GM18507 (cell line): ENCODE measurements around the gene TRMT11.
"Not testable (repeated sequence)": the region's sequence is repeated elsewhere in the genome, so short reads cannot be mapped to it uniquely, and the experiment has no call there.

Source experiments
- DNase-seq: peaks from one replicate; pipeline ENCODE4 v3.0.0; 2011; ENCODE audit warnings: low read depth; ENCODE audit not compliant: insufficient read length; ENCODE audit errors: extremely low spot score
- FAIRE-seq: peaks from 2 replicates; lab custom pipeline; 2011; peaks lifted over from hg19 to GRCh38; lab: Jason Lieb, UNC

The TRMT11 gene

DNA sequence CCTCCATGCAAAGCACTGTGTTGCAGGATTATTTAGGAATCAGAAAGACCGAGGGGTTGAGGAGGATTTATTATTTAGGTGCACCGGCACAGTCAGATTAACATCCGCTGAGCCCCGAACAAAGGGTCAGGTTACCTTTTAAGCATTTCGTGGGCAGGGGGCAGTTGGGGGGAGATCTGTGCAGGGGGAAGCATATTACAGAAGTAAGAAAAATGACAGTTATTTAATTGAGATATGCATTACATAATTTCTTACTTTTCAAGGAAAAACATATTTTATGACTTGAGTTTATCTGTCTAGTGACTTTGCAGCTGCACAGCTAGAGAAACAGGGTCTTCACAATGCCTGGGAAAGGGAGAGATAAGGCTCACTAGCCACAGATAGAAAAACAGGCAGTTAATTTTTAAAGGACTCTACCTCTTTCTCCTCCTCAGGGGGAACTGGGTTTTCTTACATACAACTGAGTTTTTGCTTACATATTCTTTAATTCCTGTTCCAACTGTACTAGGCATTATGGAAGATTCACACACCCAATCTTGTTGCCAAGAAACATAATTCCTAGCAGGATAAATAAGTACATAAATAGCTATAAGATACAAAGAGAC, 31.5 kb upstream of the TRMT11 start:
- FAIRE-seq (no peak), DNase-seq (no peak)

DNA sequence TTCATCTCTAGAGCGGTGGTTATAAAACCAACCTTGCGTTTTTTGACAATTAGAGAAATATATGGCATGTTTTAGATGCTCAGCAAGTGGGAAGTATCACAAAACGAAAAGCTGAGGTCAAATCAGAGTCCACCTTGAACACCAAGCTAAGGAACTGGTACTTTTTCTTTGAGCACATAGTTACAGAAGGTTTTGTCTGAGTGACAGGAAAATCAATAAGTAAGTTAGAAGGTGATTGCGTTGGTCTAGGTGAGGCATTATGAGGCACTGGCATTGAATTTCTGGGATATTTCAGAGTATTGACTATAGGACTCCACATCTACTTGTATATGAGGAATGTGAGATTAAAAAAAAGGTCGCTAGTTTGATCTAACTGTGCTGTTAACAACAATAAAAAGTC, 30.4 kb upstream of the TRMT11 start:
- DNase-seq, result no peak
- no peak for FAIRE-seq

- FAIRE-seq, result peak; percentile 96
- peak; percentile 91 for DNase-seq
Observed at GRCh38 chr6:125956506-125957390, 29.6 kb upstream of the TRMT11 start, which contains the start of gene HINT3. Gene HINT3, plus strand, starts transcription at chr6:125956770. Its CDS starts 208 bp downstream, at chr6:125956978.

- FAIRE-seq, result no peak
- DNase-seq, result no peak
Observed at GRCh38 chr6:125957391-125957693, 29.0 kb upstream of the TRMT11 start.

DNA sequence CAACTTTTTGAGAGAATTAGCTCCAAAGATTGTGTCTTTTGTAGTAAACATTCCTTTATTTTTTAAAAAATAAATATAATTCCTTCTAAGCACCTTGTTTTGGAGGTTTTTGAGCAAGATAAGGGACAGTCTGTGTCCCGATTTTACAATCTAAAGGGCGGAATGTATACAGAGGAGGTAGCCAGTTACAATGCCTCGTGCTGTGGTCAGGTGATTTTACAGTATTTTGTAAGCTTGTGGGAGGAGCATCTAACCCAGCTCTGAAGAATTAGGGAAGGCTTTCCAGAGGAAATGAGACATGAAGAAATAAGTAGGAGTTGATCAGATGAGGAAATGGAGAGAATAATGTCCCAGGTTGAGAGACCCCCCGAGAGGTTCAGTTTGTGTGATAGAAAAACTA, 28.5 kb upstream of the TRMT11 start:
- DNase-seq (no peak), FAIRE-seq (no peak)

GRCh38 chr6:125959041-125959440, 27.3 kb upstream of the TRMT11 start:
- no peak for FAIRE-seq
- DNase-seq, result no peak

DNA sequence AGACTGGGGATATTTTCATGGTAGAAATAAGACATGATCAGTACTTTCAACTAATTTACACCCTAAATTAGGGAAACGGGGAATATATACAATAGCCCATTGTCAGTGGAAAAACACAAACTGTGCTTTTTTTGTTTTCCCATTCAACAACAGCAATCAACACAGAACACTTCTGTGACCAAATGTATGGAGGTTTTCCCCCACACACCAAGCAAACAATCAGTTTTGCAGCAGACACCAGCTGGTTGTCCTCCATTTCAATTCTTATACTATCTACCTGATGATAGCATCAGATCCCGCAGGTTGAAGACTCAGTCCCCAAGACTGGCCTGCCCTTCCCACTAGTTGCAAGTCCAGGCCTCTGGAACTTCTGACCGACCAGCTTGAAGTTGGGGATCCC, 25.2 kb upstream of the TRMT11 start:
- DNase-seq, result no peak
- FAIRE-seq, result no peak

GRCh38 chr6:125962900-125963497, 23.3 kb upstream of the TRMT11 start:
- DNase-seq (no peak), FAIRE-seq (no peak)

GRCh38 chr6:125963817-125964216, 22.5 kb upstream of the TRMT11 start:
- DNase-seq (no peak), FAIRE-seq (no peak)

- FAIRE-seq (peak; percentile 5), DNase-seq (no peak)
Observed at GRCh38 chr6:125966569-125966968, 19.8 kb upstream of the TRMT11 start.

DNA sequence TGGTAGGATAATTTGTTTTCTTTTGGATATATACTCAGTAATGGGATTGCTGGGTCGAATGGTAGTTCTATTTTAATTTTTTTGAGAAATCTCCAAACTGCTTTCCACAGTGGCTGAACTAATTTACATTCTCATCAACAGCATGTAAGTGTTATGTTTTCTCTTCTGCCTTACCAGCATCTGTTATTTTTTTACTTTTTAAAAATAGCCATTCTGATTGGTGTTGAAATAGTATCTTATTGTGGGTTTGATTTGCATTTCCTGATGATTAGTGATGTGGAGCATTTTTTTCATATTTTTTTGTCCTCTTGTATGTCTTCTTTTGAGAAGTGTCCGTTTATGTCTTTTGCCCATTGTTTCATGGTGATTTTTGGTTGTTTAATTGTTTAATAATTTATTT, 17.8 kb upstream of the TRMT11 start:
- FAIRE-seq (peak; percentile 67), DNase-seq (no peak)

GRCh38 chr6:125970760-125971159, 15.6 kb upstream of the TRMT11 start:
- DNase-seq, result no peak
- FAIRE-seq, result no peak

- not testable (repeated sequence) for DNase-seq, FAIRE-seq
Observed at GRCh38 chr6:125972478-125972877, 13.9 kb upstream of the TRMT11 start.

GRCh38 chr6:125974214-125974866, 12.0 kb upstream of the TRMT11 start:
- FAIRE-seq (peak; percentile 76), DNase-seq (no peak)

GRCh38 chr6:125979101-125979500, 7.2 kb upstream of the TRMT11 start:
- DNase-seq (no peak), FAIRE-seq (no peak)

DNA sequence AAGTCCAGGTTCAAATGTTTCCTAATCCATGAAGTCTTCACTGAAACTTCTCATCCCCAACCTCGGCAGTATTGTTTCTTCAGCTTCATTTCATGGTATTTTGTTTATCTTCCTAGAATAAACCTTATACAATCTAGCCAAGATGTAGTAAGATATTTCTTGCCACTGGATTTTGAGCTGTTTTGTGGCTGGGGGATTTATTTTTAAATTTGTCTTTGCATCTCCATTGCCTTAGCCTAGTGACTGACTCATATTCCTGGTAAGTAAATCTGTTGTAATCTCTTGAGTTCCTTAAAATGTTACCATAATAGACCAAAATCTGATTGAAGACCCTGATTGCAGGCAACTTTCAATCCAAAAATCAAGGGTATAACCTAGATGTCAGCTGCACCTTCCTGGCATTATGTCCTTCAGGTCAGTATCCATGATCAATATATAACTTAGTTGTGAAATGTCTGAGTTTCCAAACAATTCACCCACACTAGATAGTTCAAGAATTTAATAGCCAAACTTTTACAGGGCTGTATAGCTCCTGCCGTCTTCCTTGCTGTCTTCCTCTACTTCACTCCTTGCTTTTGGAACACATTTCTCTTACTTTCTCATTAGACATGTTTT, 4.7 kb upstream of the TRMT11 start:
- FAIRE-seq, result no peak
- DNase-seq, result no peak

- no peak for DNase-seq
- no peak for FAIRE-seq
Observed at GRCh38 chr6:125983246-125983945, 2.9 kb upstream of the TRMT11 start.

DNA sequence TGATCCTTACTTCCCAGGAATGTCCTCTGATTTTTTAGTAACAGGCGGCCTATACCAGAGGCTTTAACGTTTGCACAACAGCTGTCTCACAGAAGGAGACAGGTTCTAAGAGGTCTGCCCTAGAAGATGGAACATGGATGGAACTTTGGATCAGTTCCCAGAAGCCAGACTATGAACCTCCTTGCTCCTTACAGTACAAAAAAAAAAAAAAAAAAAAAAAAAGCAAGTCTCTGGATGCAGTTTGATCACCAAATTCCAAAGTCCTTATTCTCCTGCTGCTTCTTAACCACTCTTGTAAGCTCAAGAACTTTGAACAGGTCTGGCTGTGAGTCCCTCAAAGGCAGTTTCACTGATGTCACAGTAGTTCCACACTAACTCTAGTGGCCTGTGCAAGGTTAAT, 2.0 kb upstream of the TRMT11 start:
- DNase-seq, result no peak
- no peak for FAIRE-seq

- FAIRE-seq (no peak), DNase-seq (no peak)
Observed at GRCh38 chr6:125985522-125985921, 818 bp upstream of the TRMT11 start.
